Spleen (tissue), 7 donors: Measurements from ENCODE around the gene EPN3.

Experiments used
- POLR2A ChIP-seq, 3 donors: fragments of 450-650 bp; IDR thresholded peaks; one replicate each; pipeline ENCODE4 v1.5.1; 2017; ENCODE audit warnings: antibody characterized with exemption in 3 of 3, mild to moderate bottlenecking in 1 of 3
- POLR2AphosphoS5 ChIP-seq, 3 donors: sonication (generic); formaldehyde crosslinking; IDR thresholded peaks; one replicate each; pipeline ENCODE4 v1.5.1; 2017; ENCODE audit warnings: antibody characterized with exemption in 3 of 3
- TF ChIP-seq, protein P1 (sequence below), 11 experiments: fragments of 200-600 bp in 7 of 11; fragments of 450-650 bp in 4 of 11; sonication (generic) in 4 of 11; IDR thresholded peaks in 8 of 11; conservative IDR thresholded peaks in 3 of 11; 1 replicate in 7 of 11; 2 replicates in 4 of 11; pipeline versions ENCODE4 v1.4.0 to v1.8.0; 2016 to 2021; ENCODE audit warnings: antibody characterized with exemption in 11 of 11, inconsistent platforms in 4 of 11, mild to moderate bottlenecking in 1 of 11
- donor health status: DM: no; HTN: no; CAD: no; lungs with moderate emphysema.
- donor health status: DM: no; HTN: no; CAD: no.
- donor health status: DM: no; HTN: no; CAD: no.

DNA sequence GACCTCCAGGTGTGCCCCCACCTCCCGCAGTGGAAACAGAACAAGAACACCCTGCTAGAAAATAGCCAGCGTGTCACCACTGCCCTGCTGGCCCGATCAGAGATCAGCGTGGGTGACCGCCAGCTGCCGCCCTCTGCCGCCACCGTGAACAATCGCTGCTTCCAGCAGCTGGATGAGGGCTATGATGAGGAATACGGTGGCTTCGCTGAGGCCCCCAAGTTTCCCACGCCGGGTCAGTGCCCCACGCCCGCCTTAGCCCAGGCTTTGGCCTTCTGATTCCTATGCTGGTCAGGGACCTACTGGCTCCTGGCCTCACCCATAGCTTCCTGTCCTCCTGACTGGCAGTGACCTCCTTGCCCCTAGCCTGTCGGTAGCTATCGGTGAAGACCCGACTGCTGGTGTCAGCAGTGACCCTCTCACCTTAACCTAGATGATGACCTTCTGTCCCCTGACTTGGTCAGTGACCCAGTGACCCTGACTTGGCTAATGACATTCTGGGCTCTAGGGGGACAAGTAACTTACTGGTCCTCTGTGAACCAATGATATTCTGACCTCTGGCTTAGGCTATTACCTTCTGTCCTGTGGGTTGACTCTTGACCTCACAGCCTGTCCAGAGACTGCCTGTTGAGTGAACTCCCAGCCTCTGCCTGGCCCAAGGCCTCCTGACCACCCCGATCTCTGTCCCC, 16.9 kb downstream of the EPN3 start:
- TF ChIP-seq, protein P1, sequence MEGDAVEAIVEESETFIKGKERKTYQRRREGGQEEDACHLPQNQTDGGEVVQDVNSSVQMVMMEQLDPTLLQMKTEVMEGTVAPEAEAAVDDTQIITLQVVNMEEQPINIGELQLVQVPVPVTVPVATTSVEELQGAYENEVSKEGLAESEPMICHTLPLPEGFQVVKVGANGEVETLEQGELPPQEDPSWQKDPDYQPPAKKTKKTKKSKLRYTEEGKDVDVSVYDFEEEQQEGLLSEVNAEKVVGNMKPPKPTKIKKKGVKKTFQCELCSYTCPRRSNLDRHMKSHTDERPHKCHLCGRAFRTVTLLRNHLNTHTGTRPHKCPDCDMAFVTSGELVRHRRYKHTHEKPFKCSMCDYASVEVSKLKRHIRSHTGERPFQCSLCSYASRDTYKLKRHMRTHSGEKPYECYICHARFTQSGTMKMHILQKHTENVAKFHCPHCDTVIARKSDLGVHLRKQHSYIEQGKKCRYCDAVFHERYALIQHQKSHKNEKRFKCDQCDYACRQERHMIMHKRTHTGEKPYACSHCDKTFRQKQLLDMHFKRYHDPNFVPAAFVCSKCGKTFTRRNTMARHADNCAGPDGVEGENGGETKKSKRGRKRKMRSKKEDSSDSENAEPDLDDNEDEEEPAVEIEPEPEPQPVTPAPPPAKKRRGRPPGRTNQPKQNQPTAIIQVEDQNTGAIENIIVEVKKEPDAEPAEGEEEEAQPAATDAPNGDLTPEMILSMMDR (IDR thresholded peaks at IDR 0.05 in 8 of 11, conservative IDR thresholded peaks at IDR 0.05 in 3 of 11) = no peak
- TF ChIP-seq POLR2AphosphoS5 (IDR thresholded peaks at IDR 0.05) (no peak), POLR2A (IDR thresholded peaks at IDR 0.05) (no peak)
